SK-N-SH (cell line): ENCODE data around the gene SCN4B. TPM values are rescaled to one million over a fixed set of nuclear protein-coding genes. Genes with fewer than 3 reads are reported as not detected.

Experiments
- CTCF ChIA-PET: fragments of 300-600, 350-600 bp; formaldehyde crosslinking; extraction: SDS; loops from one replicate; lab custom pipeline; 2021; lab: Yijun Ruan, JAX
- POLR2A ChIA-PET: fragments of 350-600 bp; sonication (Branson Sonifier 250); formaldehyde crosslinking; extraction: SDS; loops from one replicate; lab custom pipeline; 2020; ENCODE audit warnings: antibody characterized with exemption, inconsistent platforms; lab: Yijun Ruan, JAX
- DNase-seq: peaks from one replicate; pipeline ENCODE4 v3.0.0; 2012
- H2AFZ ChIP-seq: fragments of 200-600 bp; sonication (generic); 2 replicates; pipeline ENCODE4 v1.8.1; 2016; ENCODE audit warnings: antibody characterized with exemption, mild to moderate bottlenecking, low read depth
- H3F3A ChIP-seq: fragments of 200-600 bp; sonication (generic); replicated peaks from 2 replicates; pipeline ENCODE3; 2016; ENCODE audit warnings: antibody characterized with exemption, mild to moderate bottlenecking; ENCODE audit not compliant: insufficient read depth
- H3K27ac ChIP-seq, 2 experiments: fragments of 200-500 bp in 1 of 2; fragments of 200-600 bp in 1 of 2; sonication (Bioruptor generic) in 1 of 2; sonication (generic), shearing (Covaris generic) in 1 of 2; 2 replicates each; pipeline versions ENCODE4 v1.5.1 to v1.6.1; 2014 to 2016; ENCODE audit warnings: low read depth in 2 of 2, inconsistent platforms in 1 of 2, low read length in 1 of 2, mild to moderate bottlenecking in 1 of 2, mixed read lengths in 1 of 2
- H3K27me3 ChIP-seq: fragments of 200-600 bp; sonication (generic), shearing (Covaris generic); 2 replicates; pipeline ENCODE4 v1.6.1; 2016; ENCODE audit warnings: mixed run types; ENCODE audit not compliant: insufficient read depth
- H3K36me3 ChIP-seq, 2 experiments: fragments of 200-500 bp in 1 of 2; fragments of 200-600 bp in 1 of 2; sonication (Bioruptor generic) in 1 of 2; sonication (generic) in 1 of 2; replicated peaks in 1 of 2; 2 replicates each; pipeline versions ENCODE3 to v1.5.1; 2014 to 2016; ENCODE audit warnings: low read length in 1 of 2, mild to moderate bottlenecking in 1 of 2; ENCODE audit not compliant: insufficient read depth in 2 of 2, control insufficient read depth in 1 of 2
- H3K4me1 ChIP-seq, 2 experiments: fragments of 200-500 bp in 1 of 2; fragments of 200-600 bp in 1 of 2; sonication (Bioruptor generic) in 1 of 2; sonication (generic), shearing (Covaris generic) in 1 of 2; 2 replicates each; pipeline versions ENCODE4 v1.5.1 to v1.6.1; 2014 to 2016; ENCODE audit warnings: low read depth in 1 of 2, low read length in 1 of 2, mixed run types in 1 of 2; ENCODE audit not compliant: insufficient read depth in 2 of 2, control insufficient read depth in 1 of 2
- H3K4me2 ChIP-seq: fragments of 200-600 bp; sonication (generic), shearing (Covaris generic); 2 replicates; pipeline ENCODE4 v1.6.1; 2017; ENCODE audit warnings: mixed run types
- H3K4me3 ChIP-seq, 2 experiments: fragments of 200-500 bp in 1 of 2; fragments of 200-600 bp in 1 of 2; sonication (Bioruptor generic) in 1 of 2; sonication (generic), shearing (Covaris generic) in 1 of 2; 2 replicates each; pipeline versions ENCODE4 v1.5.1 to v1.8.1; 2014 to 2016; ENCODE audit warnings: low read depth in 2 of 2, inconsistent platforms in 1 of 2, low read length in 1 of 2, mild to moderate bottlenecking in 1 of 2, mixed read lengths in 1 of 2, moderate library complexity in 1 of 2
- H3K79me2 ChIP-seq: fragments of 200-600 bp; sonication (generic); 2 replicates; pipeline ENCODE4 v1.8.1; 2017; ENCODE audit warnings: mild to moderate bottlenecking; ENCODE audit not compliant: insufficient read depth
- H3K9ac ChIP-seq: fragments of 200-600 bp; sonication (generic); 2 replicates; pipeline ENCODE4 v1.6.1; 2017; ENCODE audit warnings: mixed run types
- H3K9me2 ChIP-seq: fragments of 200-600 bp; sonication (generic); 2 replicates; pipeline ENCODE4 v1.6.1; 2017; ENCODE audit warnings: mixed run types
- H3K9me3 ChIP-seq: fragments of 200-600 bp; sonication (generic); 2 replicates; pipeline ENCODE4 v1.6.1; 2017; ENCODE audit warnings: mixed run types, mild to moderate bottlenecking, moderate library complexity
- H4K20me1 ChIP-seq: fragments of 200-600 bp; sonication (generic); 2 replicates; pipeline ENCODE4 v1.6.1; 2017; ENCODE audit warnings: mild to moderate bottlenecking, mixed run types; ENCODE audit not compliant: insufficient read depth
- CHD2 ChIP-seq: fragments of 150-350 bp; IDR thresholded peaks from 2 replicates; pipeline ENCODE4 v1.6.1; 2018; ENCODE audit warnings: low read length; ENCODE audit not compliant: partially characterized antibody
- ELF1 ChIP-seq: IDR thresholded peaks from 2 replicates; pipeline ENCODE4 v1.4.0; 2012
- EP300 ChIP-seq, 2 experiments: IDR thresholded peaks; 2 replicates each; pipeline versions ENCODE4 v1.4.0 to v1.6.1; 2012; ENCODE audit warnings: borderline replicate concordance in 1 of 2, low read depth in 1 of 2, low read length in 1 of 2
- EZH2phosphoT487 ChIP-seq: fragments of 200-600 bp; sonication (generic); IDR thresholded peaks from 2 replicates; pipeline ENCODE4 v1.6.1; 2017; ENCODE audit warnings: low read depth, mixed run types, mild to moderate bottlenecking, antibody characterized with exemption, moderate library complexity, borderline replicate concordance
- FOSL2 ChIP-seq: IDR thresholded peaks from 2 replicates; pipeline ENCODE4 v1.4.0; 2012; ENCODE audit warnings: low read depth, mild to moderate bottlenecking, moderate library complexity, borderline replicate concordance
- GABPA ChIP-seq: IDR thresholded peaks from 2 replicates; pipeline ENCODE4 v1.4.0; 2012; ENCODE audit warnings: low read depth, mild to moderate bottlenecking
- JUND ChIP-seq: IDR thresholded peaks from 2 replicates; pipeline ENCODE4 v1.4.0; 2012
- MXI1 ChIP-seq: IDR thresholded peaks from 2 replicates; pipeline ENCODE4 v1.6.1; 2012; ENCODE audit warnings: mild to moderate bottlenecking, low read depth, low read length, improper control_type of control experiment
- NRF1 ChIP-seq: IDR thresholded peaks from 2 replicates; pipeline ENCODE4 v1.6.1; 2012; ENCODE audit warnings: low read depth, mild to moderate bottlenecking, low read length
- RAD21 ChIP-seq: IDR thresholded peaks from 2 replicates; pipeline ENCODE4 v1.6.1; 2012; ENCODE audit warnings: mild to moderate bottlenecking, low read length
- RCOR1 ChIP-seq: fragments of 150-350 bp; IDR thresholded peaks from 2 replicates; pipeline ENCODE4 v1.6.1; 2017; ENCODE audit warnings: antibody characterized with exemption, low read length
- REST ChIP-seq: IDR thresholded peaks from 2 replicates; pipeline ENCODE4 v1.6.1; 2012; ENCODE audit warnings: mild to moderate bottlenecking, low read depth, low read length, moderate library complexity
- RFX5 ChIP-seq: IDR thresholded peaks from 2 replicates; pipeline ENCODE4 v1.6.1; 2012; ENCODE audit warnings: mild to moderate bottlenecking, improper control_type of control experiment, low read length
- SMC3 ChIP-seq: IDR thresholded peaks from 2 replicates; pipeline ENCODE4 v1.6.1; 2012; ENCODE audit warnings: low read depth, low read length, improper control_type of control experiment
- TEAD4 ChIP-seq: IDR thresholded peaks from 2 replicates; pipeline ENCODE4 v1.4.0; 2012; ENCODE audit warnings: mild to moderate bottlenecking, borderline replicate concordance; ENCODE audit not compliant: insufficient read depth
- WGBS: methylation state at CpG from one replicate; pipeline ENCODE4 v1.1.6; 2017; ENCODE audit warnings: low lambda C conversion rate; 5-methylcytosine and 5-hydroxymethylcytosine counted together
- polyA plus RNA-seq, 3 experiments: library from polyadenylated mRNA; depleted of rRNA; stranded (reverse); fragments of >200 nt; gene quantifications; 2 replicates each; pipeline ENCODE4 v1.2.3, GENCODE V29; 2012

Gene SCN4B
- polyA plus RNA-seq, 1 of the 3 experiments (the other 2 are of a cell fraction): 1.2 TPM

GRCh38 chr11:118095967-118096367, 56.7 kb downstream of the SCN4B start:
- Histone ChIP-seq H3K9me2 (no peaks in the 10 kb centered on the region), H3K4me3 (no peak overlapping the region), H3K36me3 (no peaks in the 10 kb centered on the region), H4K20me1 (no peaks in the 10 kb centered on the region), H3F3A (no peaks in the 10 kb centered on the region), H2AFZ (no peak overlapping the region), H3K9ac (no peak overlapping the region), H3K4me1 (no peaks in the 10 kb centered on the region), H3K4me2 (no peak overlapping the region), H3K27me3 (peaks cover 3% of the 10 kb centered on the region; the same call in 1 of the 2 replicates), H3K79me2 (no peaks in the 10 kb centered on the region), H3K9me3 (no peaks in the 10 kb centered on the region), H3K27ac (no peak overlapping the region)
- 27% methylated on average over 1 of the region's 1 CpG for WGBS
- POLR2A ChIA-PET: no interaction called here
- DNase-seq: no peak
- CTCF ChIA-PET: interaction anchor here (1.5 kb wide), 1 partner anchor 75 kb away, joined by 3 read pairs; no protein-coding TSS in a partner anchor
- TF ChIP-seq CHD2 (no peak), NRF1 (no peak), SMC3 (no peak), REST (no peak), FOSL2 (no peak), RFX5 (no peak), EP300 (IDR thresholded peaks at IDR 0.05; ENCODE audit: borderline replicate concordance in 1 of 2, low read depth in 1 of 2, low read length in 1 of 2) (no peak), RCOR1 (no peak), TEAD4 (no peak), JUND (no peak), EZH2phosphoT487 (no peak), RAD21 (no peak)

DNA sequence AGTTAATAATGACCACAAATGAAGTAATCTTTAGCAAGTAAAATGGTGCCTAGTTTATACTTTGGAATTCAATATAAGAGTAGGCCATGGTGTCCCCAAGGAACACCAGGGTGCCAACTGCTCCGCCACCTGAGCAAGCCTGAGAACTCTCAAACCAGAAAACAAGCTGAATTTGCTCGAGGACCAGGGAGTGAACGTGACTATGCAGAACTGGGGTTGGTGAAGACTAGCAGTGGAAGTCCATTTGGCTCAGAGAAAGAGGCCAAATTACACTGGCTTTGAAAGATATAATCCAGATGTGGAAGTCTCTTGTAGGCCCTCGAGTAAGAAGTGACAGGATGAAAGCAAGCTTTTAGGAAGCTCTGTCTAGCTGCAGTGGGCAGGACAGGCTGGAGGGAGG, 57.1 kb downstream of the SCN4B start:
- DNase-seq: no peak
- H3K36me3 ChIP-seq: no peaks in the 10 kb centered on the region

More for the DNA sequence above, 57.1 kb downstream of the SCN4B start:
- Histone ChIP-seq H3K9me3 (no peaks in the 10 kb centered on the region), H3K27me3 (peaks cover 3% of the 10 kb centered on the region; the same call in 1 of the 2 replicates), H3K79me2 (no peaks in the 10 kb centered on the region), H3K9me2 (no peaks in the 10 kb centered on the region), H4K20me1 (no peaks in the 10 kb centered on the region), H3K27ac (no peak overlapping the region), H3K4me3 (no peak overlapping the region), H3K4me2 (no peak overlapping the region), H2AFZ (no peak overlapping the region), H3K9ac (no peak overlapping the region), H3K4me1 (no peaks in the 10 kb centered on the region), H3F3A (no peaks in the 10 kb centered on the region)
- 17% methylated on average over 4 of the region's 4 CpGs for WGBS
- POLR2A ChIA-PET: no interaction called here
- no peak for TF ChIP-seq GABPA
- TF ChIP-seq ELF1: no peak
- no peak for TF ChIP-seq MXI1
- CTCF ChIA-PET: interaction anchor here (1.5 kb wide), 1 partner anchor 76 kb away, joined by 3 read pairs; no protein-coding TSS in a partner anchor
